22Rv1 (cell line): ENCODE results near the gene KCNH1.

ENCODE experiments used
- CTCF ChIP-seq: fragments of 450-650 bp; IDR thresholded peaks from 2 replicates; pipeline ENCODE4 v1.5.1; 2017; ENCODE audit warnings: mild to moderate bottlenecking
- ZFX ChIP-seq: fragments of 450-650 bp; IDR thresholded peaks from 2 replicates; pipeline ENCODE4 v1.6.1; 2017; ENCODE audit warnings: antibody characterized with exemption, borderline replicate concordance

- TF ChIP-seq CTCF (no peak), ZFX (no peak)
These were observed 459.8 kb downstream of the KCNH1 start for GRCh38 chr1:210674151-210674550.
